Fibroblast of pulmonary artery (primary cell): ENCODE data around the gene RNF181.

Experiments
- DNase-seq: peaks from one replicate; pipeline ENCODE4 v3.0.0-alpha.2; 2010; ENCODE audit warnings: low read depth
- H3K4me3 ChIP-seq: replicated peaks from 2 replicates; pipeline ENCODE4 v1.5.1; 2011; ENCODE audit warnings: low read depth, mild to moderate bottlenecking, control low read depth, low read length, moderate library complexity
- CTCF ChIP-seq: IDR thresholded peaks from 2 replicates; pipeline ENCODE4 v1.5.1; 2011; ENCODE audit warnings: mild to moderate bottlenecking, control low read depth, low read length, inconsistent platforms; ENCODE audit errors: missing control alignments

RNF181 gene

GRCh38 chr2:85549826-85550225 lies 45.7 kb upstream of the RNF181 start:
- no peak for TF ChIP-seq CTCF
- no peak overlapping the region for H3K4me3 ChIP-seq
- DNase-seq: peak; percentile 94

GRCh38 chr2:85550486-85550885 lies 45.1 kb upstream of the RNF181 start:
- TF ChIP-seq CTCF: no peak
- no peak for DNase-seq
- no peak overlapping the region for H3K4me3 ChIP-seq

- H3K4me3 ChIP-seq: no peak overlapping the region
- TF ChIP-seq CTCF: peak; percentile 96
- DNase-seq: peak; percentile 85
Measured at GRCh38 chr2:85551698-85552678, 43.6 kb upstream of the RNF181 start.

- no peak for DNase-seq
- TF ChIP-seq CTCF: no peak
- H3K4me3 ChIP-seq: no peak overlapping the region
Measured at GRCh38 chr2:85553184-85553583, 42.4 kb upstream of the RNF181 start.

GRCh38 chr2:85554980-85555612 lies 40.4 kb upstream of the RNF181 start:
- DNase-seq: no peak
- TF ChIP-seq CTCF: no peak
- H3K4me3 ChIP-seq: no peak overlapping the region

GRCh38 chr2:85557130-85557529 lies 38.4 kb upstream of the RNF181 start:
- TF ChIP-seq CTCF: no peak
- DNase-seq: no peak
- H3K4me3 ChIP-seq: no peak overlapping the region
